ENCODE data around the gene APOBR. TPM values are rescaled to one million over a fixed set of nuclear protein-coding genes. Genes with fewer than 3 reads are reported as not detected.
"Not testable (repeated sequence)": the region's sequence is repeated elsewhere in the genome, so short reads cannot be mapped to it uniquely, and the experiment has no call there.

APOBR gene
- total RNA-seq, 2 donors from 2014 or later, result 60.8 to 87.4 TPM

GRCh38 chr16:28521436-28521835 is 27.0 kb downstream of the APOBR start:
- no peaks in the 10 kb centered on the region for H3K9me3 ChIP-seq
- H3K4me3 ChIP-seq, result no peak overlapping the region
- no peaks in the 10 kb centered on the region for H3K27me3 ChIP-seq
- TF ChIP-seq CTCF (IDR thresholded peaks at IDR 0.05), result no peak
- DNase-seq, result no peak
- H3K27ac ChIP-seq, result no peak overlapping the region
- intact Hi-C loops (cut with DNase I), result no loop called here
- H3K9ac ChIP-seq (ENCODE audit: low read depth in 2 of 2, low read length in 2 of 2), result no peak overlapping the region
- no peaks in the 10 kb centered on the region for H3K4me1 ChIP-seq
- no peaks in the 10 kb centered on the region for H3K36me3 ChIP-seq

DNA sequence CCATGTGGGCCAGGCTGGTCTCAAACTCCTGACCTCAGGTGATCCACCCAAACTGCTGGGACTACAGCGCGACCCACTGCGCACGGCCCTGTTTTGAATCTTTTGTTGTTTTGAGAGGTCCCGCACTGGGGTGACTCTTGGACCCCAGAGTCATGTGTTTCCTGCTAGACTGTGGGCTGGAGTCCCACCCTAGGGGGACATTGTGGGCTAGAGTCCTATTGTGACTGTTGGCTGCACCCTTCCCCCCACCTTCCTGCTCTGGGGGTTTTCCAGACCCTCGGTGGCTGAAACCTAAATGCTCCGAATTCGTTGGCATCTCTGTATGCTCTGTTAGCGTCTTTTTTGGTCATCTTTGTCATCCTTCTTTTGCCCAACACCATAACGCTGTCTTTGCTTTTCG is 28.3 kb downstream of the APOBR start:
- no peak for TF ChIP-seq CTCF (IDR thresholded peaks at IDR 0.05)
- Histone ChIP-seq H3K4me3 (no peak overlapping the region), H3K9me3 (no peaks in the 10 kb centered on the region), H3K27ac (no peak overlapping the region), H3K9ac (ENCODE audit: low read depth in 2 of 2, low read length in 2 of 2) (no peak overlapping the region), H3K27me3 (no peaks in the 10 kb centered on the region), H3K4me1 (no peaks in the 10 kb centered on the region), H3K36me3 (no peaks in the 10 kb centered on the region)
- intact Hi-C loops (cut with DNase I), result no loop called here
- no peak for DNase-seq

GRCh38 chr16:28524681-28525171 is 30.3 kb downstream of the APOBR start:
- no peak overlapping the region for H3K27ac ChIP-seq
- intact Hi-C loops (cut with DNase I), result no loop called here
- H3K9ac ChIP-seq (ENCODE audit: low read depth in 2 of 2, low read length in 2 of 2), result no peak overlapping the region
- H3K27me3 ChIP-seq, result no peaks in the 10 kb centered on the region
- no peaks in the 10 kb centered on the region for H3K9me3 ChIP-seq
- H3K4me3 ChIP-seq, result no peak overlapping the region
- H3K4me1 ChIP-seq, result no peaks in the 10 kb centered on the region
- no peaks in the 10 kb centered on the region for H3K36me3 ChIP-seq
- DNase-seq, result no peak
- TF ChIP-seq CTCF (IDR thresholded peaks at IDR 0.05), result no peak

DNA sequence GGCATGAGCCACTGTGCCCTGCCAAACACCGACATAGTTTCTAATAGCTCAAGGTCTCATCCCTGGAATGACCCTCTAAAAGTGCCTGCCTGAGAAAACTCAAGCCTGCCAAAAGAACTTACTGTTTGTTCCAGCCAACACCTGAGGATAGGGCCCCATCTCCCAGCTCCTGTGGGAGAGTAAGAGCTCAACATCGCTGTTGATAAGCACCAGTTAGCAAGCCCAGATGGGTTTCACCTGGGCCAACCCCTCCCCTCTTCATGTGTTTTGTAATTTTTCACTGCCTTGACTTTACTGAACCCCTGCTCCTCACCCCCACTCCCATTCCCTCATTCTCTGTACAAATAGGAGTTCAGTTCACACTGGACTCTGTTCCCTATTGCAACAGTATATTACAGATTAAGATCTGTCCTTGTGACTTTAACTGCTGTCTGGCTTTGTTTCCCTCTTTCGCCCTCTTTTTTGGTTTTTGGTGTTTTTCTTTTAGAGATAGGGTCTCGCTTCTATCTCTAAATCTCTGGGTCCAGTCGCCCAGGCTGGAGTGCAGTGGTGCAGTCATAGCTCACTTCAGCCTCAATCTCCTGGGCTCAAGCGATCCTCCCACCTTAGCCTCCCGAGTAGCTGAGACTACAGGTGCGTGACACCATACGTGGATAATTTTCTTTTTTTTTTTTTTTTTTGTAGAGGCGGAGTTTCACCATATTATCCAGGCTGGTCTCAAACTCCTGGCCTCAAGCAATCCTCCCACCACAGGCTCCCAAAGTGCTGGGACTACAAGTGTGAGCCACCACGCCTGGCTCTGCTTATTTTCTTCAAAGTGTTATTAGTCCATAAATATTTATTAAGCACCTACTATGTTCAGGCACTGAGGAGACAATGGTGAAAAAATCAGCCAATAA is 32.0 kb downstream of the APOBR start:
- TF ChIP-seq CTCF (IDR thresholded peaks at IDR 0.05), result no peak
- Histone ChIP-seq H3K27ac (no peak overlapping the region), H3K27me3 (no peaks in the 10 kb centered on the region), H3K4me1 (no peaks in the 10 kb centered on the region), H3K9ac (ENCODE audit: low read depth in 2 of 2, low read length in 2 of 2) (peak overlapping the region in 1 of 2 donors; percentile 28), H3K36me3 (no peaks in the 10 kb centered on the region), H3K4me3 (no peak overlapping the region), H3K9me3 (no peaks in the 10 kb centered on the region)
- no peak for DNase-seq
- intact Hi-C loops (cut with DNase I), result no loop called here

DNA sequence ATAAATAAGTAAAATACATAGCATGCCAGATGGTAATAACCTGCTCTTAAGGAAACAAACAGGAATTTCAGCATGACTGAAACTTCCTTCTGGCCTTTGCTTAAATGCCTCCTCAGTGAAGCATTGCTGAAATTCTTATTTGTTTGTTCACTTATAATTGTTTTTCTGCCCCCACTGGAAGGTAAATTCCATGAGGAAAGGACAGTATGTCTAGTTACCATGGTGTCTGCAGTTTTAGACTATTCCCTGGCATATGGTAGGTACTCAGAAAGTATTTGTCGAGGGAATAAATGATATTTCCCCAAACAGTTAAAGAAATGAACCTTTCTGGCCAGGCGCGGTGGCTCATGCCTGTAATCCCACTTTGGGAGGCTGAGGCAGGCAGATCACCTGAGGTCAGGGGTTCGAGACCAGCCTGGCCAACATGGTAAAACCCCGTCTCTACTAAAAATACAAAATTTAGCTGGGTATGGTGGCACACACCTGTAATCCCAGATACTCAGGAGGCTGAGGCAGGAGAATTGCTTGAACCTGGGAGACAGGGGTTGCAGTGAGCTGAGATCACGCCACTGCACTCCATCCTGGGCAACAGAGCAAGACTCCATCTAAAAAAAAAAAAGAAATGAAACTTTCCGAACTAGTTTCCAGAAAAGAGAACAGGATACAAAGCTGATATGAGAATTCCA is 32.8 kb downstream of the APOBR start:
- H3K9ac ChIP-seq (ENCODE audit: low read depth in 2 of 2, low read length in 2 of 2), result not testable (repeated sequence)

More for the DNA sequence above, 32.8 kb downstream of the APOBR start:
- H3K9me3 ChIP-seq; intact Hi-C loops (cut with DNase I); H3K27me3 ChIP-seq; DNase-seq; H3K36me3 ChIP-seq; H3K27ac ChIP-seq; H3K4me3 ChIP-seq; H3K4me1 ChIP-seq: not testable (repeated sequence)
